ENCODE measurements around the gene USP19. TPM values are rescaled to one million over a fixed set of nuclear protein-coding genes. Genes with fewer than 3 reads are reported as not detected.
A peak's percentile ranks its signal among the peaks of the same experiment; 100 is the strongest.

The USP19 gene
- total and polyA plus RNA-seq, 2 of the 4 experiments (the other 2 are of a cell fraction), result 24.7 to 39.7 TPM

DNA sequence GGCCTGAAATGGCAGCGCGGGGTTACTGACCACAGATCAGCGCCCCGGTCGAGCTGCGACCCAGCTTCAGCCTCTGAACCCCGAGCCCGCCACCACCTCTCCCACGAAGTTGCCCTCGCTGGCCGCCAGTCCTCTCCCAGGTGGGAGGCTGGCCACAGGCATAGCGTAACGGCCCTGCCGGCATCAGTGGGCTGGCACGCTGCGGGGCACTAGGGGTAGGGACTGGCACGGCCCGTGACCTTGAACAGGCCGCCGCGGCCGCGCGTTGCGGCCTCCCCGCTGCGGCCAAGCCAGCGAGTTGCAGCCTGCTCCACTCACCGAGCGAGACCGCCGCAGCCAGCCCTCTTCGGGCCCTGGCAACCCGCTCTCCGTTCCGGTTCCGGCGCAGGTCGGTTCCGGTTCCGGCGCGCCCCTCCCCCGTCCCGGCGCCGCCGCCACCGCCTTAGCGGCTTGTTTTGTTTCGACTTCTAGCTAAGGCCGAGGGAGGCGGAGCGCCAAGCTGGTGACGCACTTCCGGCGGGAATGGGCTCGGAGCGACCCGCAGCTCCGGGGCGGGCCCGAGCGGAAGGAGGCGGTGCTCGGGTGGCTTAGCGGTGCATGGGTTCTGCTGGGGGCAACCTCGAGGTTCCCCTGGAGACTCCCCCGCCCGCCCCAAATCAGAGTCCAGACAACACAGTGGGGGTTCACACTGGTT, at the start of gene USP19 (continued):
- TF ChIP-seq USF2 (IDR thresholded peaks at IDR 0.05; ENCODE audit: low read depth, low read length) (no peak), RAD21 (IDR thresholded peaks at IDR 0.05; ENCODE audit: low read length) (no peak), MAZ (IDR thresholded peaks at IDR 0.05; ENCODE audit: borderline replicate concordance, low read depth, low read length) (peak; percentile 42; the same call in 1 of the 2 replicates), BHLHE40 (IDR thresholded peaks at IDR 0.05; ENCODE audit: low read depth, low read length) (no peak)

Measured in IMR-90 (cell line).